WTC11 (cell line): ENCODE results near the gene NLGN3. TPM values are rescaled to one million over a fixed set of nuclear protein-coding genes. Genes with fewer than 3 reads are reported as not detected.

Experiments used
- ATAC-seq: fragments of 200-7000 bp; cut with Tn5 transposase; 2 replicates; pipeline ENCODE4 v1.10.0; 2021; ENCODE audit warnings: mild to moderate bottlenecking, moderate library complexity
- CTCF ChIA-PET: fragments of 300-600 bp; sonication (Branson Sonifier 250); formaldehyde crosslinking; loops from one replicate; lab custom pipeline; 2021; ENCODE audit warnings: antibody characterized with exemption; lab: Charles Lee
- POLR2A ChIA-PET: fragments of 350-600 bp; sonication (Branson Sonifier 250); formaldehyde crosslinking; loops from one replicate; lab custom pipeline; 2021; ENCODE audit warnings: antibody characterized with exemption; lab: Charles Lee
- DNase-seq: peaks from one replicate; pipeline ENCODE4 v3.0.0; 2021; ENCODE audit warnings: low spot score
- H3K27ac Mint-ChIP-seq: 2 replicates; pipeline ENCODE4 v1.8.0; 2021; ENCODE audit warnings: mixed read lengths
- H3K27me3 Mint-ChIP-seq: 2 replicates; pipeline ENCODE4 v1.8.0; 2021; ENCODE audit warnings: low read depth, mild to moderate bottlenecking, moderate library complexity, mixed read lengths
- H3K36me3 Mint-ChIP-seq: 2 replicates; pipeline ENCODE4 v1.8.0; 2021; ENCODE audit warnings: mixed read lengths
- H3K4me1 Mint-ChIP-seq: 2 replicates; pipeline ENCODE4 v1.8.0; 2022; ENCODE audit warnings: mixed read lengths
- H3K4me3 Mint-ChIP-seq: 2 replicates; pipeline ENCODE4 v1.8.0; 2021; ENCODE audit warnings: mild to moderate bottlenecking, moderate library complexity, mixed read lengths
- H3K9me3 Mint-ChIP-seq: 2 replicates; pipeline ENCODE4 v1.8.0; 2021; ENCODE audit warnings: mixed read lengths
- ATF1 ChIP-seq: sonication (generic); formaldehyde crosslinking; IDR thresholded peaks from 2 replicates; pipeline ENCODE4 v1.8.1; 2023; ENCODE audit warnings: mild to moderate bottlenecking, moderate library complexity, missing genetic modification reagents
- CBFB ChIP-seq: sonication (generic); formaldehyde crosslinking; IDR thresholded peaks from 2 replicates; pipeline ENCODE4 v1.8.1; 2022; ENCODE audit warnings: mild to moderate bottlenecking, low read depth, missing genetic modification reagents
- ELF4 ChIP-seq: sonication (generic); formaldehyde crosslinking; IDR thresholded peaks from 2 replicates; pipeline ENCODE4 v1.8.1; 2022; ENCODE audit warnings: low read depth, mild to moderate bottlenecking, moderate library complexity, missing genetic modification reagents
- ESRRA ChIP-seq: sonication (generic); formaldehyde crosslinking; IDR thresholded peaks from 2 replicates; pipeline ENCODE4 v1.8.1; 2022; ENCODE audit warnings: mild to moderate bottlenecking, missing genetic modification reagents, borderline replicate concordance
- GTF2I ChIP-seq: fragments of 250-450 bp; sonication (Bioruptor Pico); conservative IDR thresholded peaks from 2 replicates; pipeline ENCODE4 v1.4.0; 2021; ENCODE audit warnings: mild to moderate bottlenecking
- IRF1 ChIP-seq: sonication (generic); formaldehyde crosslinking; IDR thresholded peaks from 2 replicates; pipeline ENCODE4 v1.8.0; 2023; ENCODE audit warnings: missing genetic modification reagents
- KAT7 ChIP-seq: sonication (generic); formaldehyde crosslinking; IDR thresholded peaks from 2 replicates; pipeline ENCODE4 v1.8.1; 2023; ENCODE audit warnings: missing genetic modification reagents, mild to moderate bottlenecking, borderline replicate concordance
- NFE2L1 ChIP-seq: sonication (generic); formaldehyde crosslinking; IDR thresholded peaks from 2 replicates; pipeline ENCODE4 v1.8.1; 2023; ENCODE audit warnings: missing genetic modification reagents
- NR3C1 ChIP-seq: sonication (generic); formaldehyde crosslinking; conservative IDR thresholded peaks from 2 replicates; pipeline ENCODE4 v1.8.1; 2023; ENCODE audit warnings: low read depth, mild to moderate bottlenecking, missing genetic modification reagents
- TEAD1 ChIP-seq: sonication (generic); formaldehyde crosslinking; IDR thresholded peaks from 2 replicates; pipeline ENCODE4 v1.8.0; 2022; ENCODE audit warnings: mild to moderate bottlenecking, missing genetic modification reagents
- TEAD4 ChIP-seq: sonication (generic); formaldehyde crosslinking; IDR thresholded peaks from 2 replicates; pipeline ENCODE4 v1.8.0; 2022; ENCODE audit warnings: mild to moderate bottlenecking, missing genetic modification reagents
- ZNF423 ChIP-seq: fragments of 250-450 bp; sonication (Bioruptor Pico); IDR thresholded peaks from 2 replicates; pipeline ENCODE4 v2.1.2; 2022; ENCODE audit warnings: mild to moderate bottlenecking, moderate library complexity
- ZNF512 ChIP-seq: sonication (generic); formaldehyde crosslinking; IDR thresholded peaks from 2 replicates; pipeline ENCODE4 v1.8.1; 2022; ENCODE audit warnings: missing genetic modification reagents, borderline replicate concordance
- ZNF671 ChIP-seq: fragments of 250-450 bp; sonication (Bioruptor Pico); IDR thresholded peaks from 2 replicates; pipeline ENCODE4 v1.8.0; 2021; ENCODE audit warnings: mild to moderate bottlenecking
- total RNA-seq: library from RNA; stranded (reverse); gene quantifications from 3 replicates; pipeline ENCODE4 v1.2.3, GENCODE V29; 2021
- TF ChIP-seq, protein P1 (sequence below): sonication (generic); formaldehyde crosslinking; IDR thresholded peaks from 2 replicates; pipeline ENCODE4 v1.8.0; 2022; ENCODE audit warnings: mild to moderate bottlenecking, missing genetic modification reagents
- TF ChIP-seq, protein P2 (sequence below): sonication (generic); formaldehyde crosslinking; IDR thresholded peaks from 2 replicates; pipeline ENCODE4 v1.8.0; 2022; ENCODE audit warnings: mild to moderate bottlenecking, missing genetic modification reagents
- TF ChIP-seq, protein P3 (sequence below): fragments of 250-450 bp; sonication (Bioruptor Pico); IDR thresholded peaks from 2 replicates; pipeline ENCODE4 v1.9.0; 2021; ENCODE audit warnings: mild to moderate bottlenecking

The NLGN3 gene
- total RNA-seq, 1 experiment from 2014 or later, result 10.8 TPM

DNA sequence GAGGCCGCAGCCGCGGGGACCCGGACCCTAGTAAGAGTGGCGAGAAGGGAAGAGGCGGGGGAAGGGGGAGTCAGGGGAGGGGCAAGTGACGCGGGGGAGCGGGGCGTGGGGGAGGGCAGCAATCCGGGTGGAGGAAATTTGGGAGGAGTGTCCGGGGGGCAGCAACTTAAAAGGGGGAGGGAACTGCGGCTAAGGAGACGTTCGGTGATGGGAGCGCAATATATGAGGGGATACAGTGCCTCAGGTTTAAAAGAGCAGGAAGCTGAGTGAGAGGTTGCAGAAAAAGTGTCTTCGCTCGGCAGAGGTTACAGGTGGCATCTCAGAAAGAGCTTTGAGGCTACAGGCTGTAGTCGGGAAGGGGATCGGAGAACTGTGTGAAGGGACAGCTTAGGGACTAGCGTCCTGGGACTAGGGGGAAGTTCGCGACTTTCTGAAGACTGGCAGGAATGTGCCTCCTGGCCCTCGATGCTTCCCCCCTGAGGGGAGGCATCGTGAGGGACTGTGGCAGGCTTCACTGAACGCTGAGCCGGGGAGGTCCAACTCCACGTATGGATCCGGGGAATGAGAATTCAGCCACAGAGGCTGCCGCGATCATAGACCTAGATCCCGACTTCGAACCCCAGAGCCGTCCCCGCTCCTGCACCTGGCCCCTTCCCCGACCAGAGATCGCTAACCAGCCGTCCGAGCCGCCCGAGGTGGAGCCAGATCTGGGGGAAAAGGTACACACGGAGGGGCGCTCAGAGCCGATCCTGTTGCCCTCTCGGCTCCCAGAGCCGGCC is 48.5 kb upstream of the NLGN3 start:
- H3K4me3 Mint-ChIP-seq, result peak overlapping the region; percentile 99
- H3K27me3 Mint-ChIP-seq, result no peaks in the 10 kb centered on the region; the same call in 1 of the 2 replicates
- no peaks in the 10 kb centered on the region for H3K9me3 Mint-ChIP-seq
- H3K4me1 Mint-ChIP-seq, result peaks cover 43% of the 10 kb centered on the region
- TF ChIP-seq, protein P1, sequence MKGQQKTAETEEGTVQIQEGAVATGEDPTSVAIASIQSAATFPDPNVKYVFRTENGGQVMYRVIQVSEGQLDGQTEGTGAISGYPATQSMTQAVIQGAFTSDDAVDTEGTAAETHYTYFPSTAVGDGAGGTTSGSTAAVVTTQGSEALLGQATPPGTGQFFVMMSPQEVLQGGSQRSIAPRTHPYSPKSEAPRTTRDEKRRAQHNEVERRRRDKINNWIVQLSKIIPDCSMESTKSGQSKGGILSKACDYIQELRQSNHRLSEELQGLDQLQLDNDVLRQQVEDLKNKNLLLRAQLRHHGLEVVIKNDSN (CRISPR knock-in tag), result no peak
- TF ChIP-seq ATF1 (CRISPR knock-in tag) (no peak), GTF2I (CRISPR knock-in tag) (no peak), TEAD1 (no peak), ZNF512 (CRISPR knock-in tag) (no peak), KAT7 (CRISPR knock-in tag) (no peak), CBFB (CRISPR knock-in tag) (no peak)
- TF ChIP-seq, protein P2, sequence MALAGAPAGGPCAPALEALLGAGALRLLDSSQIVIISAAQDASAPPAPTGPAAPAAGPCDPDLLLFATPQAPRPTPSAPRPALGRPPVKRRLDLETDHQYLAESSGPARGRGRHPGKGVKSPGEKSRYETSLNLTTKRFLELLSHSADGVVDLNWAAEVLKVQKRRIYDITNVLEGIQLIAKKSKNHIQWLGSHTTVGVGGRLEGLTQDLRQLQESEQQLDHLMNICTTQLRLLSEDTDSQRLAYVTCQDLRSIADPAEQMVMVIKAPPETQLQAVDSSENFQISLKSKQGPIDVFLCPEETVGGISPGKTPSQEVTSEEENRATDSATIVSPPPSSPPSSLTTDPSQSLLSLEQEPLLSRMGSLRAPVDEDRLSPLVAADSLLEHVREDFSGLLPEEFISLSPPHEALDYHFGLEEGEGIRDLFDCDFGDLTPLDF (CRISPR knock-in tag), result no peak
- ChIA-PET CTCF (no interaction called here), POLR2A (interaction anchor here (0.9 kb wide), 1 partner anchor 28 kb away, joined by 11 read pairs; the partner anchor contains the start of gene SNX12)
- peak overlapping the region; percentile 99 for H3K27ac Mint-ChIP-seq
- peak; percentile 24 for DNase-seq
- no peaks in the 10 kb centered on the region for H3K36me3 Mint-ChIP-seq
- peak; percentile 24 for ATAC-seq

DNA sequence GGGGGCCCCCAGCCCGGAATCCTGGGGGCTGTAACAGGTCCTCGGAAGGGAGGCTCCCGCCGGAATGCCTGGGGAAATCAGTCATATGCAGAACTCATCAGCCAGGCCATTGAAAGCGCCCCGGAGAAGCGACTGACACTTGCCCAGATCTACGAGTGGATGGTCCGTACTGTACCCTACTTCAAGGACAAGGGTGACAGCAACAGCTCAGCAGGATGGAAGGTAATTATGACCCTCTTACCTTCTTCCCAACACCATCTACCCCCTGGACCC is 47.9 kb upstream of the NLGN3 start:
- no peak for TF ChIP-seq ZNF423
- TF ChIP-seq, protein P3, sequence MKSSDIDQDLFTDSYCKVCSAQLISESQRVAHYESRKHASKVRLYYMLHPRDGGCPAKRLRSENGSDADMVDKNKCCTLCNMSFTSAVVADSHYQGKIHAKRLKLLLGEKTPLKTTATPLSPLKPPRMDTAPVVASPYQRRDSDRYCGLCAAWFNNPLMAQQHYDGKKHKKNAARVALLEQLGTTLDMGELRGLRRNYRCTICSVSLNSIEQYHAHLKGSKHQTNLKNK (CRISPR knock-in tag), result no peak
- ChIA-PET CTCF (no interaction called here), POLR2A (interaction anchor here (0.9 kb wide), 1 partner anchor 29 kb away, joined by 11 read pairs; the partner anchor contains the start of gene SNX12)
- Mint-ChIP-seq H3K27ac (no peak overlapping the region), H3K27me3 (no peaks in the 10 kb centered on the region; the same call in 1 of the 2 replicates), H3K4me3 (peak overlapping the region; percentile 99), H3K4me1 (peaks cover 43% of the 10 kb centered on the region), H3K36me3 (0 out of 2 replicates have a peak, but pooled peaks cover 3% of the 10 kb centered on the region), H3K9me3 (no peaks in the 10 kb centered on the region)
- ATAC-seq, result no peak
- DNase-seq, result no peak

GRCh38 chrX:71098302-71098701 is 46.3 kb upstream of the NLGN3 start:
- no peak for ATAC-seq
- no peak for TF ChIP-seq NR3C1 (CRISPR knock-in tag)
- TF ChIP-seq NFE2L1 (CRISPR knock-in tag), result no peak
- TF ChIP-seq ELF4 (CRISPR knock-in tag), result no peak
- no peak for TF ChIP-seq ZNF671 (CRISPR knock-in tag)
- TF ChIP-seq ESRRA (CRISPR knock-in tag), result no peak
- no peak for TF ChIP-seq IRF1 (CRISPR knock-in tag)
- no peak for TF ChIP-seq TEAD4
- peak; percentile 41 for DNase-seq
- ChIA-PET CTCF (no interaction called here), POLR2A (no interaction called here)
- Mint-ChIP-seq H3K27me3 (no peaks in the 10 kb centered on the region; the same call in 1 of the 2 replicates), H3K4me1 (peaks cover 49% of the 10 kb centered on the region), H3K36me3 (0 out of 2 replicates have a peak, but pooled peaks cover 3% of the 10 kb centered on the region), H3K9me3 (no peaks in the 10 kb centered on the region), H3K27ac (peak overlapping the region; percentile 96), H3K4me3 (peak overlapping the region; percentile 69)
